GM19438 (cell line): ENCODE results near the gene S100A6.
"Not testable (repeated sequence)": the region's sequence is repeated elsewhere in the genome, so short reads cannot be mapped to it uniquely, and the experiment has no call there.

ENCODE experiments used
- ATAC-seq: cut with Tn5 transposase; IDR thresholded peaks from one replicate; pipeline ENCODE4 v1.9.1; 2021; ENCODE audit warnings: low read depth; ENCODE audit not compliant: unreplicated experiment

Gene S100A6

GRCh38 chr1:153535242-153536011 is at the start of gene S100A6:
TSS of gene S100A6 (minus strand) at chr1:153535991. CDS start at chr1:153535339, 652 bp downstream.
- ATAC-seq, result no peak

DNA sequence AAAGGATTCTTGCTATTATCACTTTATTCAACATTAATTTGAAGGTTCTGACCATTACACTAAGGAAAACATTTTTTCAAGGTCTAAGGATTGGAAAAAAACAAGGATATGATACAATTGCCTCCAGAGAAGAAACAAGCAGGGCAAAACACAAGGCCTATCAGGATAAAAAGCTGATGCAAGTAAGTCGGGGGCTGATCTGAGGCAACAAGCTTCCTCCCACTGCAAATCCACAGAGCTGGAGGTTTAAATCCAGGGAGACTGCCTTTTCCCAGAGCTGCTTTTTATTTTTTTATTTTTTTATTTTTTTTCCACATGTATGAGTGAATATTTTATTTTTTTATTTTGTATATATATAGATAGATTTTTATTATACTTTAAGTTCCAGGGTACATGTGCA is 49.2 kb upstream of the S100A6 start:
- ATAC-seq, result no peak

DNA sequence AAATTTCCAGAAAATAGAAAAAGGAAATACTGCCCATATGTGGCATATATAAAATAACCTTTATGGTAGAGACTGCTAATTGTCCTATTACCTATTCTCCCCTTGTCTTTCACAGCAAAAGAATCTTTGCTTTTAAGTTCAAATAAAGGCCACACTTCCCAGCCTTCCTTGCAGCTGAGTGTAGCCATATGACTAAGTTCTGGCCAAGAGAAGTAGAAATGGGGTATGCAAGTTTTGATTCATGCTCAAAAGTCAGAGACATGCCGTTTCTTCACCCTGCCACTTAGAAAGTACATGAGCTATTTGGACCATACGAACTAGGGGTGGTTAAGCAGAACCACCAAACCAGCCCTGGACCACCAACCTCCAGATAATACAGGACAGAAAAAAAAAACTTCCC is 48.2 kb upstream of the S100A6 start:
- no peak for ATAC-seq

DNA sequence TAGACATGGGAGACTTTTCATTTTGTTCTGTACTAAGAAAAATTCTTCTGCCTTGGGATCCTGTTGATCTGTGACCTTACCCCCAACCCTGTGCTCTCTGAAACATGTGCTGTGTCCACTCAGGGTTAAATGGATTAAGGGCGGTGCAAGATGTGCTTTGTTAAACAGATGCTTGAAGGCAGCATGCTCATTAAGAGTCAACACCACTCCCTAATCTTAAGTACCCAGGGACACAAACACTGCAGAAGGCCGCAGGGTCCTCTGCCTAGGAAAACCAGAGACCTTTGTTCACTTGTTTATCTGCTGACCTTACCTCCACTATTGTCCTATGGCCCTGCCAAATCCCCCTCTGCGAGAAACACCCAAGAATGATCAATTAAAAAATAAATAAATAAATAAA is 47.7 kb upstream of the S100A6 start:
- ATAC-seq, result not testable (repeated sequence)

DNA sequence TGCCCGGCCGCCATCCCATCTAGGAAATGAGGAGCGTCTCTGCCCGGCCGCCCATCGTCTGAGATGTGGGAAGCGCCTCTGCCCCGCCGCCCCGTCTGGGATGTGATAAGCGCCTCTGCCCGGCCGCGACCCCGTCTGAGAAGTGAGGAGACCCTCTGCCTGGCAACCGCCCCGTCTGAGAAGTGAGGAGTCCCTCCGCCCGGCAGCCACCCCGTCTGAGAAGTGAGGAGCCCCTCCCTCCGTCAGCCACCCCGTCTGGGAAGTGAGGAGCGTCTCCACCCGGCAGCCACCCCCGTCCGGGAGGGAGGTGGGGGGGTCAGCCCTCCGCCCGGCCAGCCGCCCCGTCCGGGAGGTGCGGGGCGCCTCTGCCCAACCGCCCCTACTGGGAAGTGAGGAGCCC is 47.0 kb upstream of the S100A6 start:
- ATAC-seq, result not testable (repeated sequence)

GRCh38 chr1:153578936-153579335 is 43.1 kb upstream of the S100A6 start:
- ATAC-seq, result no peak

GRCh38 chr1:153578490-153578889 is 42.7 kb upstream of the S100A6 start:
- no peak for ATAC-seq

GRCh38 chr1:153577624-153578051 is 41.8 kb upstream of the S100A6 start:
- no peak for ATAC-seq

DNA sequence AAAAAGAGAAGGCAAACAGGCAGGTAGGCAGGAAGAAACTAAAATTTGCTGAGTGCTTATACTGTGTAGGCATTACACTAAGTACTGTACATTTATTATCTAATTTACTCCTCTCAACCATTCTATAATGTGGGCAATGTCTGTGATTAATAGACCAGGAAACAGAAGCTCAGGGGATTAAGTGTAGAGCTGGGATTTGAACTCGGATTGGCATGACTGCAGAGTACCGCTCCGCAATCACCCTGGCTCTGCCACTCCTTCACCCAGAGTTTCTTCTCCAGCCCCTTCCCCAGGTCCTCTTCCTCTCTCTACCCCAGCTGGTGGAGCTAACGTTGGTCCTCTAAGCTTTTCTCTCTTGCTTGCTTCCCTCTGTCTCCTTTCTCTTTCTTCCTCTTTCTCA is 41.3 kb upstream of the S100A6 start:
- ATAC-seq, result no peak

GRCh38 chr1:153575497-153575896 is 39.7 kb upstream of the S100A6 start:
- ATAC-seq, result not testable (repeated sequence)

GRCh38 chr1:153575081-153575491 is 39.3 kb upstream of the S100A6 start:
- not testable (repeated sequence) for ATAC-seq

DNA sequence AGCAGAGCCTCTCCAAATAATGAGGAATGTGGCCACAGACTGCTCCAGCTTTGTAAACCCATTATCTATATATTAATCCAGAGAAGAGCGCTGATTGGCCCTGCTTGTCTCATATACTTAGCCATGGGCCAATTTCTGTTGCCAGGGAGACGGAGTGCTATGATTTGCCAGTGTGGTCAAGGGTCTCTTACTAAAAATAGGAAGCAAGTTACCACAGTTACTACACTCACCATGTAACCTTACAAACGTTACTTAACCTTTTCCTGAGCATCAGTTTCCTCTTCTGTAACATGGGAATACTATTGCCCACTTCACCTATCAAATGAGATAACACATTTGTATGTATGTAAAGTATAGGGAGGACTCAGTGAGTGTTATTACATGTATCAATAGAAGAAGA is 37.6 kb upstream of the S100A6 start:
- ATAC-seq, result no peak

GRCh38 chr1:153572569-153573015 is 36.8 kb upstream of the S100A6 start:
- no peak for ATAC-seq

- ATAC-seq, result no peak
Measured at GRCh38 chr1:153571706-153572105, 35.9 kb upstream of the S100A6 start.

GRCh38 chr1:153570874-153571273 is 35.1 kb upstream of the S100A6 start:
- no peak for ATAC-seq

GRCh38 chr1:153569465-153569864 is 33.7 kb upstream of the S100A6 start:
- ATAC-seq, result no peak

DNA sequence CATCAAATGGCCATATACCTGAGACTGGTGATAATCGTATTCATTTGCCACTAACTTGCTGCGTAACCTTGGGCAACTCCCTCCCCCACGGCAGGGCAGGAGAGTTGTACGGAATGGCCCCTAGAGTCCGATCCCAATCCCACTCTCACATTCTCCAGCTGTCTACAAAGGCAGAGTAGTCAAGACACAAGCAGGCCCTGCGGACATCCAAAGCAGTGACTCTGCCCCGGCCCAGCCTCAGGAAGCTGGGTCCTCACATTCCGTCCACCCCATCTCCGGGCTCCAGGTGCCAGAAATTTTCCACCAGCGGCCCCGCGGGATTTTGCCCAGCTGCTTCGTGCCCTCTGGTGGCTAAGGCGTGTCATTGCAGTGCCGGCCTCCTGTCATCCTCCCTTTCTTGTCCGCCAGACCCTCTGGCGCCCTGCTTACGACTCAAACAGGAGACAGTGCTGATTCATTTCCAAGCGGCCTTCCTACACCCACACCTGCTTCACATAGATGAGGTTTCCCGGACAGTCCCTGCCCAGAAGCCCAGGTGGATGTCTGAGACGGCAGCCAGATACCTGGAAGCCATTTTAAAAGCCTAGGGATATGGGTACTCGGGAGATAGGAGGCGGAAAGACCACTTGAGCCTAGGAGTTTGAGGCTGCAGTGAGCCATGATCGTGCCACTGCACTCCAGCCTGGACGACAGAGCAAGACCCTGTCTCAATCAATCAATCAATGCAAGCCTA is 32.7 kb upstream of the S100A6 start:
- no peak for ATAC-seq

DNA sequence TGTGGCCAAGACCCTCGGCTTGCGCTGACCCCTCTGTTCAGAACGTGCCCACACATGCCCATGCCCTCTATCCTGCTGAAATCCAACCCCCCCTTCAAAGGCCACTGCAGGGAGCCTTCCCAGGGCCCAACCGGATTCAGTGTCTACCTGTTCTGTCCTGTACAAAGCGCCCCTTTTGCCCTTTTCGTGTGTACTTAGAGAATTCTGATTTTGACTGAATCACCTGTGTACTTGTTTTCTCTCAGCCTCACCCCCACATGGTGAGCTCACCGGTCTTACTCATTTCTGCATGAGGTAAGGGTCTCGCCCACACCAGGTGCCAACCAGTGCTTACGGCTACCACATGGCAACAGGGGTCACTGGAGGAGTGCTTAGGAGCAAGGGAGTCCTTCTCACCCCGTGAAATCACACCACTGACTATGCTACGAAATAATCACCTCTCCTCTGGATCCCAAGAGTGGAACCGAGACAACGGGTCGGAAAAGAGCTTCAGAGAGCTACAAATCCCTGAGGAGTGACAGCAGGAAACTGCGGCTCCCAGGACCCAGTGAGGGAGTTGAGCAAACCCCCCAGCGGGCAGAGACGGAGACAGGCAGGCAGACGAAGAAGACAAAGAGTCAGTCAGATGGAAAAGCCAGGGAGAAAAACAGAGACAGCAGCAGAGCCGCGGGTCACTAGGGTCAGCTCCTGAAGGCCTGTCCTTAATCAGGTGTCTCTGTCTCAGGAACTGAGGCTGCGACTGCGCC is 32.0 kb upstream of the S100A6 start:
- no peak for ATAC-seq

GRCh38 chr1:153566414-153567371 is 30.9 kb upstream of the S100A6 start:
- no peak for ATAC-seq
